CD4-positive, alpha-beta T cell treated with Interleukin-21 for 1 hour (primary cell): ENCODE data around the gene NCOR1.
A peak's percentile ranks its signal among the peaks of the same experiment; 100 is the strongest.
"Not testable (repeated sequence)": the region's sequence is repeated elsewhere in the genome, so short reads cannot be mapped to it uniquely, and the experiment has no call there.

Experiments
- DNase-seq: peaks from one replicate; pipeline ENCODE4 v3.0.0-alpha.2; 2020

Gene NCOR1

DNA sequence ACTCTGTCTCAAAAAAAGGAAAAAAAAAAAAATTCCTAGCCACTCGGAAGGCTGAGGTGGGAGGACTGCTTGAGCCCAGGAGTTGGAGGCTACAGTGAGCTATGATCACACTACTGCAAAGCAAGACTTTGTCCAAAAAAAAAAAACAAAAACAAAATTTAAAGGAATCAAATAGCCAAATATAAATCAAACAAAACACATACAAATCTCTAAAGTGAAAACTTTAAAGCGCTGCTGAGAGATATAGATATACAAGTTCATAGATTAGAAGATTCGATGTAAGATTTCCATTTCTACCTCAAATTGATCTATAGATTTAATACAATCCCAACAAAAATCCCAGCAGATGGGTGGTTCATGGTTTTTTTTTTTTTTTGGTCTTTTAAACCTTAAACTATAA, 132.1 kb downstream of the NCOR1 start:
- DNase-seq, result no peak

GRCh38 chr17:16081507-16082087, 133.7 kb downstream of the NCOR1 start:
- DNase-seq, result no peak

GRCh38 chr17:16080366-16080765, 135.0 kb downstream of the NCOR1 start:
- DNase-seq, result no peak

- DNase-seq, result no peak
Measured at GRCh38 chr17:16075949-16076348, 139.4 kb downstream of the NCOR1 start.

DNA sequence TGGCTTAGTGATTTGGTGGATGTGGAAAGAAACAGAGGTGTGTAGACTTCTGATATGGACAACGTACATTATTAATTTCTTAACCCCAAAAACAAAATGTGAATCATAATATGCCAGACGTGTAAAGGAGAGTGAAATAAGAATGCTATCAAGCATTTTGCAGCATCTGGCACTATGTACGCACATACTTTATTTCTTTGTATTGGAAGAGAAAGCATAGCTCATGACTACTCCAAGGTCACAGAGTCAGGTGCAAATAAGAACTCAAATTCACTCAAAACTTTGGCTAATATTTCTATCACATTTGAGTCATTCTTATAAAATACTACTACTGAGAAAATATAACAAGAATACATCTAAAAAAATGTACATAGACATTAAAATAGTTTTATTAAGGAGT, 140.9 kb downstream of the NCOR1 start:
- no peak for DNase-seq

DNA sequence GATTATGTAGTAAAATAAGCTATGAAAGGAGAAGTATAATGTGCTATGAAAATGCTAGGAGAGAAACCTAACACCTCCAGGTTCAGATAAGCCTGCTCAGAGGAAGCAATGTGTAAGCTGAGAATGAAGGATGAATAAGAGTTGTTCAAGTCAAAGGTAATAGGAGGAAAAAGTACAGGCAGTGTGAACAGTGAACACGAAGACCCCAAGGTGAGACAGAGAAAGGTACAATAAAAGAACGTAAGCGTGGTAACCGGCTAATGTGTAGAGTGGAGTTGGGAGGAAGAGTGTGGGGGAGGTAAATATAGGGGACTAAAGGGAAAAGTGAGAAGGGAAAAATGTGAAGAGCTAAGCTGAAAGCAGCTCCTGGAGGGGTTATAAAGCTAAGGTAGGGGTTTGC, 141.5 kb downstream of the NCOR1 start:
- DNase-seq, result no peak

- DNase-seq, result no peak
Measured at GRCh38 chr17:16072031-16072430, 143.3 kb downstream of the NCOR1 start.

- DNase-seq, result no peak
Measured at GRCh38 chr17:16068323-16068722, 147.0 kb downstream of the NCOR1 start.

- DNase-seq, result no peak
Measured at GRCh38 chr17:16066125-16066524, 149.2 kb downstream of the NCOR1 start.

- no peak for DNase-seq
Measured at GRCh38 chr17:16061631-16062030, 153.7 kb downstream of the NCOR1 start.

DNA sequence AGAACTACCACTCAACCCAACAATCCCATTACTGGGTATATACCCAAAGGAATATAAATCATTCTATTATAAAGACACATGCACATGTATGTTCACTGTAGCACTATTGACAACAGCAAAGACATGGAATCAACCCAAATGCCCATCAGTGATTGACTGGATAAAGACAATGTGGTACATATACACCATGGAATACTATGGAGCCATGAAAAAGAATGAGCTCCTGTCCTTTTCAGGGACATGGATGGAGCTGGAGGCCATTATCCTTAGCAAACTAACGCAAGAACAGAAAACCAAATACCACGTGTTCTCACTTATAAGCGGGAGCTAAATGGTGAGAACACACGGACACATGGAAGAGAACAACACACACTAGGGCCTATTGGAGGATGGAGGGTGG, 160.2 kb downstream of the NCOR1 start:
- DNase-seq, result not testable (repeated sequence)

GRCh38 chr17:16052486-16052885, 162.8 kb downstream of the NCOR1 start:
- DNase-seq, result no peak

GRCh38 chr17:16050844-16051243, 164.5 kb downstream of the NCOR1 start:
- DNase-seq, result no peak

DNA sequence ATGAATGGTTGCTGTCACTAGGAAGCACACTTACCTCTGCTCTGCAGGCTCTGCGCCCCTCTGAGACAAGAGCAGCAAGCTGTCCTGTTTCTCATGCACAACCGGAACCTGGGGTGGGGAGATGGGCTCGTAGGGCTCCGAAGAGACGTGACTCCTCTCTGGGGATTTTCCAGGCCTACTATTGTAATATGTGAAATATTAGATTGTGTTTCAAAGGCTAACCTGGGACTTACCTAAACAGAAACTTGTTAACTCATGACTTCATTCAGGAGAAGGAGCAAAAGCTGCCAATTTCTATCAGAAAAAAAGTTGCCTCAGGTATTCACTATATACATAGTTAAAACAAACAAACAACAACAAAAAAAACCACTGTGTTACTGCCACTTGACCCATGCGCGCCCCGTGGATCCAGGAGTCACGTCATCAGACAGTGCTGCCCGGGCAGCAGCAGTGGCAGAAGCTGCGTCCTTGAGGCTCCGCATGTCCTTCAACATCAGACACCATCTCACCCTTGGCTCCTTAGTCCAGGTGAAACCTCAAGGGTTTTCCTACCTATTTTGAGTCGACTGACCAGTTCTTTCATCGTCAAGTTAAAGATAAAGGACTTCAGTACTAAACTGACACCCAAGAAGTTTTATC, 166.4 kb downstream of the NCOR1 start:
- DNase-seq, result no peak

- no peak for DNase-seq
Measured at GRCh38 chr17:16046966-16047365, 168.4 kb downstream of the NCOR1 start.

DNA sequence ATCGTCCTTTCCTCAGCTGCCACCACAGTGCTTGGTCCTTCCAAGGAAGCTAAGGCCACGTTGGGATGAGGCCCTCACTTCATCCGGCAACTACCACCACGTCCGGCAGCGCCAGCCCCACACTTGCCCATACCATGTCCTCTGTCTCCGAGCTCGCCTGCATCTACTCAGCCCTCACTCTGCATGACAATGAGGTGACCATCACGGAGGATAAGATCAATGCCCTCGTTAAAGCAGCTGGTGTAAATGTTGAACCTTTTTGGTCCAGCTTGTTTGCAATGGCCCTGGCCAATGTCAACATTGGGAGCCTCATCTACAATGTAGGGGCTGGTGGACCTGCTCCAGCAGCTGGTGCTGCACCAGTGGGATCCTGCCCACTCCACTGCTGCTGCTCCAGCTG, 170.8 kb downstream of the NCOR1 start:
- DNase-seq, result no peak

DNA sequence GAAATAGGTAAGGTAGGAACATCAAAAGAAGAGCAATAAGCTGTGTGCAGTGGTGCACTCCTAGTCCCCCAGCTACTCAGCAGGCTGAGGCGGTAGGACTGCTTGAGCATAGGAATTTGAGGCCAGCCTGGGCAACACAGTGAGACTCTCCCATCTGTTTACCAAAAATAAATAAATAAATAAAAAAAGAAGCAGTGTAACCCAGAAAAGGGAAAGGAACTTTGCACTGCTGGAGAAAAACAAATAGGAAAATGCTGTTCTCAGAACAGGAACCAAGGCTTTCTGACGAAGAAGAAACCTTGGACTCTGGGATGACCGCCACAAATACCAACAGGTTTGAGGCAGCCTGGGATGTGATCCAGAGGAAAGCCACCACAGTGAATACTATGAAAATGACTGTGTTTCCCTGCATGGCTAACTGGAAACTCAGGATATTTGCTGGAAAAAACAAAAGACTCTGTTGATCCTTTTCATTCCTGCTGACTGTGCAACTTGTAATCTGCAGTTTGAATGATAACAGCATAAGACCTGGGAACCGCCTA, 174.6 kb downstream of the NCOR1 start:
- DNase-seq, result no peak

GRCh38 chr17:16037636-16038035, 177.7 kb downstream of the NCOR1 start:
- DNase-seq, result no peak

GRCh38 chr17:16036261-16036660, 179.1 kb downstream of the NCOR1 start:
- no peak for DNase-seq

DNA sequence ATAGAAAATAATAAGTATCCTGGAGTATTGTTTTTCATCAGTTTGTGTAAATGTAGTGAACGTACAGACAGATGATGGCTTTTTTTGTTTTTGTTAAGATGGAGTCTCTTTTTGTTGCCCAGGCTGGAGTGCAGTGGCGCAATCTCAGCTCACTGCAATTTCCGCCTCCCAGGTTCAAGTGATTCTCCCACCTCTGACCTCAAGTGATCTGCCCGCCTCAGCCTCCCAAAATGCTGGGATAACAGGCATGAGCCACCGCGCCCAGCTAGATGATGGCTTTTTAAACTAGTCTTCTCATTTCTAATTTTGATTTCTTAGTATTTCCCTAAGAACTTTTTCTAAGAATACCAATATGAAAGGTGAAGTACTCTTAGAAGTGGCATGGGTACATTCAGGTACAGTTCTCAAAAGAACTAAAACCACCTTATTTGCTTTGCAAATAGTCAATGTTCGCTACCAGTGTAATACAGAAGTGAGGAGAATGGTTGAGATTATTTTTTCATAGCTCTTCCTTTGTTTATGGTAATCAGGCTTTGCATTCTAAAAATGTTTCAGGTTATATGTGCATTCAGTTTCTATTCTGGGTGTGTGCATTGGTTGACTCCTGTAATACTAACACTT, 181.5 kb downstream of the NCOR1 start:
- no peak for DNase-seq

DNA sequence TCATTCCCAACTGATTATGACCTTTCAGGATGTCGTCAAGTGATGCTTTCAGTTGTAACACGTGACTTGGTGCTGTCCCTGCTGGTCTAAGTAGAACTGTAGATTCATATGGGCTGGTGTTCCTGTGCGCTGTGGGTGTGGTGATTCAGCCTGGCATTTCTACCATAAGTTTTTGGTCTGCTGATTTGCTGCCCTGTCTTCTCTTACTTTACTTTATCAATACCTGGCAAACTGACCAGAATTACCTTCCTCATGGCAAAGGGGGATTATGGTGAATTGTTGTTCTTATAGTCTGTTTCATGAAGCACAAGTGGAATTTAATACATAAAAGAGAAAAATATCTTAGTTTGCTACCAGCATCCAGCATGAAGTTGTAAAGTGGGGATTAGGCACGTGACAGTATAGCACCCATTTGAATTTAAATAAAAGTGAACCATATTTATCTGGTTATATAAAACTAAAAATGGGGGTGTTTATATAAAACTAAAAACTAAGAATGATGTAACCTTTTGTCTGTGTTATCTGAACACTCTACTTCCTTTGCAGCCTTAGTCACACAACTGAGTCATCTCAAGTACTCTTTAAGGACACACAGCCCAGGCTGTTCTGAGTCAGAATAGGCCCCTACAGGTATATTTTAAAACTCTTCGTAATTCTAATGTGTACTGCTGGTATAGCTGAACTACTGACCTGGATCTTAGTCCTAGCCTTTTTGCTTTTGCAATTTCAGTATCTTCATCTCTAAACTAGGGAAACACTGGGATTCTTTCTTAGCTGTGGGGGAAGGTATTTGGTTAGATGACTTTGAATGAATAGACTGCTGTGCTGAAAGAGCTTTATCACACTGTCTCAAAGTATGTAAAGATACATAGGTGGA, 187.4 kb downstream of the NCOR1 start:
- DNase-seq, result peak; percentile 29

GRCh38 chr17:16026895-16027294, 188.4 kb downstream of the NCOR1 start:
- no peak for DNase-seq

GRCh38 chr17:16025202-16025601, 190.1 kb downstream of the NCOR1 start:
- DNase-seq, result no peak
